NCI-H510A (cell line): ENCODE measurements around the gene LRRC42.
"Not testable (repeated sequence)": the region's sequence is repeated elsewhere in the genome, so short reads cannot be mapped to it uniquely, and the experiment has no call there.

Source experiments
- DNase-seq: peaks from one replicate; lab custom pipeline; 2025; lab: John Stamatoyannopoulos, UW

LRRC42 gene

GRCh38 chr1:53967409-53968124 is 21.4 kb downstream of the LRRC42 start:
- DNase-seq, result no peak

GRCh38 chr1:53968125-53968513 is 22.0 kb downstream of the LRRC42 start:
- no peak for DNase-seq

- DNase-seq, result not testable (repeated sequence)
These were observed 23.2 kb downstream of the LRRC42 start for GRCh38 chr1:53969323-53969722.

- no peak for DNase-seq
These were observed 25.6 kb downstream of the LRRC42 start for GRCh38 chr1:53971718-53972117.

GRCh38 chr1:53975861-53976260 is 29.7 kb downstream of the LRRC42 start:
- no peak for DNase-seq

GRCh38 chr1:53979712-53980450 is 33.7 kb downstream of the LRRC42 start:
- no peak for DNase-seq

GRCh38 chr1:53981220-53981619 is 35.1 kb downstream of the LRRC42 start:
- DNase-seq, result no peak

- no peak for DNase-seq
These were observed 36.0 kb downstream of the LRRC42 start for GRCh38 chr1:53982034-53982762.

GRCh38 chr1:53982763-53983104 is 36.6 kb downstream of the LRRC42 start:
- no peak for DNase-seq

- no peak for DNase-seq
These were observed 38.6 kb downstream of the LRRC42 start for GRCh38 chr1:53984726-53985125.

GRCh38 chr1:53986458-53986857 is 40.3 kb downstream of the LRRC42 start:
- DNase-seq, result no peak

- no peak for DNase-seq
These were observed 41.7 kb downstream of the LRRC42 start for GRCh38 chr1:53987880-53988279.

- DNase-seq, result no peak
These were observed 46.1 kb downstream of the LRRC42 start for GRCh38 chr1:53992085-53992874.

GRCh38 chr1:53994516-53994915 is 48.4 kb downstream of the LRRC42 start:
- not testable (repeated sequence) for DNase-seq

GRCh38 chr1:53995683-53996082 is 49.5 kb downstream of the LRRC42 start:
- no peak for DNase-seq

- DNase-seq, result no peak
These were observed 52.1 kb downstream of the LRRC42 start for GRCh38 chr1:53998223-53998622.

- no peak for DNase-seq
These were observed 53.8 kb downstream of the LRRC42 start for GRCh38 chr1:53999920-54000319.

- no peak for DNase-seq
These were observed 55.4 kb downstream of the LRRC42 start for GRCh38 chr1:54001591-54001990.

GRCh38 chr1:54002544-54003248 is 56.5 kb downstream of the LRRC42 start:
- DNase-seq, result no peak

GRCh38 chr1:54003249-54003646 is 57.1 kb downstream of the LRRC42 start:
- no peak for DNase-seq

- DNase-seq, result not testable (repeated sequence)
These were observed 57.8 kb downstream of the LRRC42 start for GRCh38 chr1:54003750-54004480.
